ENCODE results near the gene AP2A2. TPM values are rescaled to one million over a fixed set of nuclear protein-coding genes. Genes with fewer than 3 reads are reported as not detected.

Gene AP2A2
- total RNA-seq, 1 donor from 2014 or later: 228 TPM

DNA sequence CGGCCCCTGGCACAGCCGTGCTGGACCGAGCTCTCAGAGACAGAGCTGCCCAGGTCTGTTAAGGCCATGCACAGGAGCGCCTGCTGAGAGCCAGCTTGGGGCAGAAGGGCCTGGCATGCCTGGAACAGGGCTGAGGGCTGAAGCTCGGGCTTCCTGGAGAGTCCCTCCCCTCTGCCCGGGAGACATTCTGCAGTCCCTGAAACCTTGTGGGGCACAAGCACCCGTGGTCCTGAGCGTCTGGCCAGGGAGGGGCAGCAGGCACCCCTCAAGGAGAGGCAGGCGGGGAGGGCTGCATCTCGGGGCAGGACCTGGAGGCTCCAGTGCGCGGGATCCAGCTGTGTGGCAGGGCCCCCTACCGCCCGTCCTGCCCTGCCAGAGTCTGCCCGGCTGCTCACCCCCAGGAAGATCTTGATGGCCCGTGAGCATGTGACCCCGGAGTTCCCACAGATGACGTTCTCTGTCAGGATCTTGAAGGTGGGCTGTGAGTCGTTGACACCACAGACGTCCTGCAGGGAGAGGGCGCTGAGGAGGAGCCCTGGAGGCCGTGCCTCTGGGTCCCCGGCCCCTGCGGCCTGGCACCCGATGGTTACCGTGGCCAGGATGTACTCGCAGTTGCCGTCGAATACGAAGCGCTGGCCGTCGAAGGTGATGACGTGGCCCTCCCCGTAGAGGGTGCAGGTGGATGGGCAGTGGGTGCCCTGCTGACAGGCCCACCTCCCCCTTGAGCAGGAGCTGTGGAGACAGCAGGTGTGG lies 99.9 kb downstream of the AP2A2 start:
- peaks cover 2% of the 10 kb centered on the region for H3K4me1 Mint-ChIP-seq (ENCODE audit: low read depth, unreplicated experiment)
- peaks cover 9% of the 10 kb centered on the region for H3K36me3 Mint-ChIP-seq (ENCODE audit: unreplicated experiment)
- H3K9me3 Mint-ChIP-seq (ENCODE audit: unreplicated experiment): peaks cover 17% of the 10 kb centered on the region
- H3K27ac Mint-ChIP-seq (ENCODE audit: unreplicated experiment): no peak overlapping the region
- no peak overlapping the region for H3K4me3 Mint-ChIP-seq (ENCODE audit: unreplicated experiment)
- H3K27me3 Mint-ChIP-seq (ENCODE audit: unreplicated experiment): peaks cover 12% of the 10 kb centered on the region
- DNase-seq: no peak
- TF ChIP-seq, protein P1, sequence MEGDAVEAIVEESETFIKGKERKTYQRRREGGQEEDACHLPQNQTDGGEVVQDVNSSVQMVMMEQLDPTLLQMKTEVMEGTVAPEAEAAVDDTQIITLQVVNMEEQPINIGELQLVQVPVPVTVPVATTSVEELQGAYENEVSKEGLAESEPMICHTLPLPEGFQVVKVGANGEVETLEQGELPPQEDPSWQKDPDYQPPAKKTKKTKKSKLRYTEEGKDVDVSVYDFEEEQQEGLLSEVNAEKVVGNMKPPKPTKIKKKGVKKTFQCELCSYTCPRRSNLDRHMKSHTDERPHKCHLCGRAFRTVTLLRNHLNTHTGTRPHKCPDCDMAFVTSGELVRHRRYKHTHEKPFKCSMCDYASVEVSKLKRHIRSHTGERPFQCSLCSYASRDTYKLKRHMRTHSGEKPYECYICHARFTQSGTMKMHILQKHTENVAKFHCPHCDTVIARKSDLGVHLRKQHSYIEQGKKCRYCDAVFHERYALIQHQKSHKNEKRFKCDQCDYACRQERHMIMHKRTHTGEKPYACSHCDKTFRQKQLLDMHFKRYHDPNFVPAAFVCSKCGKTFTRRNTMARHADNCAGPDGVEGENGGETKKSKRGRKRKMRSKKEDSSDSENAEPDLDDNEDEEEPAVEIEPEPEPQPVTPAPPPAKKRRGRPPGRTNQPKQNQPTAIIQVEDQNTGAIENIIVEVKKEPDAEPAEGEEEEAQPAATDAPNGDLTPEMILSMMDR (IDR thresholded peaks at IDR 0.05; ENCODE audit: partially characterized antibody, unreplicated experiment): no peak

DNA sequence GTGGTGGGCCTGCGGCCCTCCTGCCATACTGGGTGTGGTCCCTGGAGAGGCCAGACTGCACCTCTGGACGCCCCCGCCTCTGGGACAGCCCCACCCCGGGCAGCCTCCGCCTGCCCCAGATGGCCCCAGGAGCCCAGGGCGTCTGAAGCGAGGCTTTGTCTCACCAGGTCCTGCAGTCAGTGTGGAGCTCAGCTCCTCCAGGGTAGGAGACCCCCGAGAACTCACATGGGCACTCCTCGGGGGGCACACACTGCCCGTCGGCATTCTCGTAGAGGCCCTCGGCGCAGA lies 100.4 kb downstream of the AP2A2 start:
- Mint-ChIP-seq H3K36me3 (ENCODE audit: unreplicated experiment) (peaks cover 9% of the 10 kb centered on the region), H3K27me3 (ENCODE audit: unreplicated experiment) (peaks cover 12% of the 10 kb centered on the region)

DNA sequence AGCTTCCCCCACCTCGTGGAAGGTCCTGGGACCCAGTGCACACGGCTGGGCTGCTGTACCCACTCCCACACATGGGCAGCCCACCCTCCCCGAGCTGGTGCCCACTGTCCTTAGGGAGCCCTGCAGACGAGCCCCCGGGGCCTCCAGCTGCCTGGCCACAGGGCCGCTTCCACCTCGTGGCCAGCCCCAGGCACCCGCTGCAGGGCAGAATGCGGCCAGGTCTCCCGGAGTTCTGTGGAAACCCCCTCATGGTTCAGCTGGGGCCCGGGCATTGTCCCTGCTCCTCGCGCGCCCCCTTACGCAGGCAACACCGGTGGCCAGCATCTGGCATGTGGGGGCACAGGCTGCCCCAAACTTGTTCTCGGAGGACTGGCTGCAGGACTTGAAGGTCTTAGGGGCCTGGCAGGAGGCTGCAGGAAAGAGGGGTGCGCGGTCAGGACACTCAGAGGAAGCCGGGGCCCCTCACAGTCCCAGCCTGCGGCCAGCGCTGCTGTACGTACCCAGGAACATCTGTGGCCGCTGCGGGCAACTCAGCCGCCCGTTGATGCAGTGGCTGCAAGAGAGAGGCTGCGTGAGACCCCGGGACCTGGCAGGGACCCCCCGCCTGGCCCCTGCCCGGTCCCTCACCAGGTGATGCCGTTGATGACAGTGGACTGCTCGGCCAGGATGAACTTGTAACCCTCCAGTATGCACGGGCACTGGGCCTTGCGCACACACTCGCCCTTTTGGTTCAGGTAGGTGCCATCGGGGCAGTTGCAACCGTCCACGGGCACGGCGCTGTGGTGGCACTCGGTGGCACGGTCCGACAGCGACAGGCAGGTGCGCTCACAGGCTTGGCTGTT lies 101.2 kb downstream of the AP2A2 start:
- no peak overlapping the region for H3K27ac Mint-ChIP-seq (ENCODE audit: unreplicated experiment)
- H3K36me3 Mint-ChIP-seq (ENCODE audit: unreplicated experiment): peaks cover 9% of the 10 kb centered on the region
- TF ChIP-seq, protein P1 (IDR thresholded peaks at IDR 0.05; ENCODE audit: partially characterized antibody, unreplicated experiment): no peak
- no peak overlapping the region for H3K4me3 Mint-ChIP-seq (ENCODE audit: unreplicated experiment)
- H3K27me3 Mint-ChIP-seq (ENCODE audit: unreplicated experiment): peaks cover 12% of the 10 kb centered on the region
- H3K4me1 Mint-ChIP-seq (ENCODE audit: low read depth, unreplicated experiment): peaks cover 2% of the 10 kb centered on the region
- DNase-seq: no peak
- peaks cover 17% of the 10 kb centered on the region for H3K9me3 Mint-ChIP-seq (ENCODE audit: unreplicated experiment)

More for the DNA sequence above, 100.4 kb downstream of the AP2A2 start:
- TF ChIP-seq, protein P1 (IDR thresholded peaks at IDR 0.05; ENCODE audit: partially characterized antibody, unreplicated experiment): no peak
- H3K27ac Mint-ChIP-seq (ENCODE audit: unreplicated experiment): no peak overlapping the region
- no peak for DNase-seq
- no peak overlapping the region for H3K4me3 Mint-ChIP-seq (ENCODE audit: unreplicated experiment)
- H3K9me3 Mint-ChIP-seq (ENCODE audit: unreplicated experiment): peaks cover 17% of the 10 kb centered on the region
- peaks cover 2% of the 10 kb centered on the region for H3K4me1 Mint-ChIP-seq (ENCODE audit: low read depth, unreplicated experiment)

DNA sequence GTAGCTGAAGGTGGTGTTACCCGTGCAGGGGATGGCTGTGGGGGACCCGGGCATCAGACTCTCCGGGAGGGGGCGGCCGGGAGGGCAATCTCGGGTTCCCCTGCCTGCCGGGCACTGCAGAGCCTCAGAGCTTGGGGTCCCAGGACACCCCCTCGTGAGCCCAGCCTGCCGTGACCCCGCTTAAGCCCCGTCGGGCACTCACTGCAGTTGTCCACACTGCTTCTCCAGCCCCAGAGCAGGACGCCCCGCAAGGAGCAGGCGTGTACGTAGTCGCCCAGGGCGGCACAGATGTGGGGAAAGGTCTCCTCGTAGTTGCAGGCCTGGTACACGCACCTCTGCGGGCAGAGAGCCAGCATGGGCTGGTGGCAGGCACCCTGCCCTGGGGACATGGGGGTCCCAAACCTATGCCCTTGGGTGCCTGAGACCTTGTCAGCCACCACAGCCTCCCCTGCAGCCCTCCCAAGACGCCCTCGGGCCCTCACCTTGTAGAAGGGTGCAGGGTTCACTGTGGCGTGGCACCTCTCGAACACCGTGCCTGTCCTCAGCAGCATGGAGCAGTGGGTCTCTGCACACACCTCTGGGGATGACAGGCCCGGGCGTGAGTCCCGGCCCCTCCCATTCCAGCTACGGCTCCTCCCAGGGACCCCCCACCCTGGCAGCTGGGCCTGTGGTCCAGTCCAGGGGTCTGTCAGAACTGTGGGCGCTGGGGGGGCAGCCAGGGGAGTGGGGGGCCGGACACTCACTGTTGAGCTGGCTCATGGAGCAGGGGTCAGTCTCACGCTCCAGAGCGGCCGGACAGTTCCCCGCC lies 102.0 kb downstream of the AP2A2 start:
- H3K36me3 Mint-ChIP-seq (ENCODE audit: unreplicated experiment): peaks cover 7% of the 10 kb centered on the region
- no peak overlapping the region for H3K27ac Mint-ChIP-seq (ENCODE audit: unreplicated experiment)
- TF ChIP-seq, protein P1 (IDR thresholded peaks at IDR 0.05; ENCODE audit: partially characterized antibody, unreplicated experiment): no peak
- H3K4me1 Mint-ChIP-seq (ENCODE audit: low read depth, unreplicated experiment): peaks cover 6% of the 10 kb centered on the region
- DNase-seq: no peak
- H3K4me3 Mint-ChIP-seq (ENCODE audit: unreplicated experiment): no peak overlapping the region
- H3K27me3 Mint-ChIP-seq (ENCODE audit: unreplicated experiment): peaks cover 17% of the 10 kb centered on the region
- peaks cover 18% of the 10 kb centered on the region for H3K9me3 Mint-ChIP-seq (ENCODE audit: unreplicated experiment)

Data from glutamatergic neuron (in vitro differentiated cells).